HL-60 (cell line): ENCODE results near the gene KCNMA1.

Experiments used
- CTCF ChIP-seq: IDR thresholded peaks from one replicate; pipeline ENCODE4 v1.5.1; 2011; ENCODE audit warnings: low read length, control low read depth, inconsistent platforms; ENCODE audit not compliant: insufficient read depth
- POLR2AphosphoS5 ChIP-seq: IDR thresholded peaks from 2 replicates; pipeline ENCODE4 v1.6.1; 2012; ENCODE audit warnings: low read depth

- TF ChIP-seq CTCF (no peak), POLR2AphosphoS5 (no peak)
These were observed 32.3 kb upstream of the KCNMA1 start for GRCh38 chr10:77669892-77670291.
